Stimulated activated naive CD8-positive, alpha-beta T cell treated with anti-CD3 and anti-CD28 coated beads, Interleukin-15, Interleukin-2, amounts not matched to agents 100 U/mL and 50 U/mL, for 24 hours (primary cell): ENCODE results near the gene TMCC1.
A peak's percentile ranks its signal among the peaks of the same experiment; 100 is the strongest.
"Not testable (repeated sequence)": the region's sequence is repeated elsewhere in the genome, so short reads cannot be mapped to it uniquely, and the experiment has no call there.

Source experiments
- ATAC-seq: fragments of 150-1000 bp; cut with Tn5 transposase; one replicate; pipeline ENCODE4 v1.10.0; 2021
- DNase-seq: peaks from one replicate; pipeline ENCODE4 v3.0.0; 2021

The TMCC1 gene

DNA sequence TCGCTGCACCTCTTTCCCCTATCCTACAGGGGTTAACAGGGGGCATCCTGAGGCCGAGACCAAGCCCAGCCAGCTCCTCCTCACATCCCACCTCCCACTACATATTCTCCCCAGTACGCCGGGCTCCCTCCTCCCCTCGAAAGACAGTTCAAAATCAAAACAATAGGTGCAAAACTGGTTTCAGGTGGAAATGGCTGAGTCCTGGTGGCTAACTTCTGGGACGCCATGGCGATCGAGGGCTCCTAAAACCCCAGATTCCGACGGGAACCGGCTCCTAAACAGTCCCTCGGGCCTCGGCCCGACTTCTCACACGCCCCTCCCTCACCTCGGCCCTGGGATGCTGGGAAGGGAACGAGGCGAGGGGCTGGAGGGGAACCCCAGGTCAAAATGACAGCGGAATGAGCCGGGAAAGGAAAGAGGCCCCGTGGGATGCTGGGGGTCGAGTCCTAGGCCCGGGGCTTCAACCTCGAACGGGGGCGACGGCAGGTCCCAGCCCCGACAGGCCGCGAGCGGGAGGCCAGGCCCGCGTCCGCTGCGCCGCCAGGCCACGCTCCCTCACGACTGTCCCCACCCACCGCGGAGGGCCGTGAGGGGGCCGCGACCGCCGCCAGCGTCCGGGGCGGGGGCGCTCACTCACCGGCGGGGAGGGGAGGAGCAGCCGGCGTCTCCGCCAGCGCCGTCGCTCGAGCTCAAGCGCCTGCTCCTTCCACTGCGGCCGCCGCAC is 492 bp downstream of the TMCC1 start:
- peak; percentile 75 for DNase-seq
- ATAC-seq: peak; percentile 75

DNA sequence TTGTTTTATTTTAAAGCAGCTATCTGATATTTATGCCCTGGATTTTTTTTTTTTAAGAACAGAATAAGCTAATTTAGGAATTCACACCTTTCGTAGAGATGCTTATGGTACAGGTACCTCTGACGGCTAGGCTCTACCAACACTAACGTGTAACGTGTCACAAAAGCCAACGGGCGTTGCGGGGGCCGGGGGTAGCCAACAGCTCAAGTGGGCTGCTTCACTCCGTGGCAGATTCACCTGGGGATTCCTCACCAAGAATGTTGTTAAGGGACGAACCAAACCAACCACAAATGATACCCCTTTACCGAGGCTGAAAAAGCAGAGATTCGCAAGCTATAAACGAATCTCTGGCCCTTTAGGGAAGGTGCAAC is 1.0 kb downstream of the TMCC1 start:
- peak; percentile 33 for DNase-seq
- no peak for ATAC-seq

GRCh38 chr3:129890891-129891290 is 2.6 kb downstream of the TMCC1 start:
- DNase-seq (no peak), ATAC-seq (no peak)

DNA sequence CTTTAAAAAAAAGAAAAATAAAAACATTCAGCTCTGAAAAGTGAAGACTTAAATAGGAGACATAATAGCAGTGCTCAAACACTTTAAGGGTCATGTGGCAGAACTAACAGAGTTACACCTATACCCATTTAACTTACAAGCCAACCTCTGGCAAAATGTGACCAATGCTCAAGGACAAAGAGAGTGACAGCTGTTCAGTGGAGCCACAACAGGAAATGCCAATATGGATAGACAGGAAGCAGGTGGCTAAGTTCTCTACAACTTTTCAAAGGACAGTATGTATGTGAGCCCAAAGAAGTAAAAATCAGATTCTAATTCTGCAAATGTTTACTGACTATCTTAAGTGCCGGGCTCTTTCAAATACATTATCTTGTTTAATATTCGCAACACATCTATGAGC is 3.4 kb downstream of the TMCC1 start:
- ATAC-seq (no peak), DNase-seq (no peak)

- ATAC-seq (no peak), DNase-seq (no peak)
Observed at GRCh38 chr3:129888771-129889170, 4.7 kb downstream of the TMCC1 start.

GRCh38 chr3:129881261-129881660 is 12.2 kb downstream of the TMCC1 start:
- DNase-seq: no peak
- no peak for ATAC-seq

DNA sequence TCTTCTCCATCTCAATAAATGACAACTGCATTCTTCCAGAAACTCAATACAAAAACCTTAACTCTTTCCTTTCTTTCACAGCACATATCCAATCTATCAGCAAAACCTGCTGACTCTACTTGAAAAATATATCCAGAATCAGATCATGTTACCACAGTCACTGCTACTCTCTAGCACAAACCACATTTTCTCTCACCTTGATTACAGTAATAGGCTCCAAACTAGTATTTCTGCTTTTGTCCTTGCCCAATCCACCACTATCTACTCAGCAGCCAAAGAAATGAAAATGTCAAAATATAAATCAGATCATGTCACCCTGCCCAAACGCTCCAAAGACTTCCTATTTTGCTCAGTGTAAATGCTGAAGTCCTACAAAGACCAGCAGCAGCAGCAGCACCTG is 15.2 kb downstream of the TMCC1 start:
- ATAC-seq: no peak

DNA sequence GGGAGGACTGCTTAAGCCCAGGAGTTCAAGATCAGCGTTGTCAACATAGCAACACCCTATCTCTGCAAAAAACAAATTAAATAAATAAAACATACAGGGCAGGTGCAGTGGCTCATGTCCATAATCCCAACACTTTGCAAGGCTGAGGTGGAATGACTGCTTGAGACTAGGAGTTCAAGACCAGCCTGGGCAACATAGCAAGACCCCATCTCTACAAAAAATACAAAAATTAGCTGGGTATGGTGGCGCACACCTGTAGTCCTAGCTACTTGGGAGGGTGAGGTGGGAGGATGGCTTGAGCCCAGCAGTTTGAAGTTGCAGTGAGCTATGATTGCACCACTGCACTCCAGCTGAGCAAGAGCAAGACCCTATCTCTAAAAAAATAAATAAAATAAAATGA is 19.0 kb downstream of the TMCC1 start:
- DNase-seq, ATAC-seq: not testable (repeated sequence)

More for the DNA sequence above, 15.2 kb downstream of the TMCC1 start:
- DNase-seq: no peak

GRCh38 chr3:129868912-129869311 is 24.6 kb downstream of the TMCC1 start:
- ATAC-seq: no peak

DNA sequence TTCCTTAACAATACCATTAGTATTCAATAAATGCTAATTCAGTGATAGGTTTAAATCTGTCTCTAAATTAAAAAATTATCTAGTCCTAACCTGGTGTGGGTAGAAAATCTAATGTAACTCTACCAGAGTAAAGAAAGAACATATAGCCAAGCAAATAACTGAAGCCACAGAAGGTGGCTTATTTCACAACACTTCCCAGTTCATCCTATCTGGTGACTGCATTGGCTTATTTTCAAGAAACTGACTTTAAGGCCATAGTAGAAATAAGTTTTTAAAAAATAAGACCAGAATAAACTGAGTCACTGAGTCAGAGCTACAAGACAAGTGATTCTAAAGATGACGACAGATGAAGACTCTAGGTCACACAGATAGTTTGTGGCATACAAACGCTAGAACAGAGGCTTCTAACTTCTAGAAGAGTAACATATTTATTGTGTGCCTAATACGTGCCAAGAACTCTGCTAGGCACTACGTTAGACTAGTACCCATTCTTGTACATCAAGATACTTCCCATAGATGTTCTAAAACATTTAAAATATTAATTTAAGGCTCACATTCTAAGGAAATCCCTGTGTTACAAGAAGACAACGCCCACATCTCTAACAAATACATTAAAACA is 25.9 kb downstream of the TMCC1 start:
- DNase-seq: no peak
- no peak for ATAC-seq

More at GRCh38 chr3:129868912-129869311, 24.6 kb downstream of the TMCC1 start:
- no peak for DNase-seq

- no peak for ATAC-seq
- no peak for DNase-seq
Observed at GRCh38 chr3:129865806-129866205, 27.7 kb downstream of the TMCC1 start.

- ATAC-seq: no peak
Observed at GRCh38 chr3:129864519-129864918, 29.0 kb downstream of the TMCC1 start.

DNA sequence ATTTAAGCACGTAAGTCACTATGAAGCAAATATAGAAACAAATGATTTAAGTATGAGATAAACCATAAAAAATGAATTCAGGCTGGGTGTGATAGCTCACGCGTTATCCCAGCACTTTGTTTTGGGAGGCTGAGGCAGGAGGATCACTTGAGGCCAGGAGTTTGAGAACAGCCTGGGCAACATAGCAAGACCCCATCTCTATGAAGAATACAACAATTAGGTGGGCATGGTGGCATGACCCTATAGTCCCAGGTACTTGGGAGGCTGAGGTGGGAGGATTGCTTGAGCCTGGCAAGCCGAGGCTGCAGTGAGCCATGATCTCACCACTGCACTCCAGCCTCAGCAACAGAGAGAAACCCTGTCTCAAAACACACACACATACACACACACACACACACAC is 34.2 kb downstream of the TMCC1 start:
- no peak for ATAC-seq

More at GRCh38 chr3:129864519-129864918, 29.0 kb downstream of the TMCC1 start:
- DNase-seq: no peak

DNA sequence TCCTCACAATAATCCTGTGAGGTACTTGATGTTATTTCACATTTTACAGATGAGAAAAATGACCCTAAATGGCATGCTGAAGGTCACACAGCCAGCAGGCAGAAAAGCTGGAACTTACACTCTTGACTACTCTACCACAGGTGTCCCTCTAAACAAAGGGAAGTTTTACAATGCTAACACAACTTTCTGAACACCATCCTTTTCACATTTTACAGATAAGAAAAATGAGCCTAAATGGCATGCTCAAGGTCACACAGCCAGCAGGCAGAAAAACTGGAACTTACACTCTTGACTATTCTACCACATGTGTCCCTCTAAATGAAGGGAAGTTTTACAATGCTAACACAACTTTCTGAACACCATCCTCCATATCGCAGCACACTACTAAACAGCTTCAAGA is 35.6 kb downstream of the TMCC1 start:
- ATAC-seq: no peak
- DNase-seq: no peak

More for the DNA sequence above, 34.2 kb downstream of the TMCC1 start:
- no peak for DNase-seq

DNA sequence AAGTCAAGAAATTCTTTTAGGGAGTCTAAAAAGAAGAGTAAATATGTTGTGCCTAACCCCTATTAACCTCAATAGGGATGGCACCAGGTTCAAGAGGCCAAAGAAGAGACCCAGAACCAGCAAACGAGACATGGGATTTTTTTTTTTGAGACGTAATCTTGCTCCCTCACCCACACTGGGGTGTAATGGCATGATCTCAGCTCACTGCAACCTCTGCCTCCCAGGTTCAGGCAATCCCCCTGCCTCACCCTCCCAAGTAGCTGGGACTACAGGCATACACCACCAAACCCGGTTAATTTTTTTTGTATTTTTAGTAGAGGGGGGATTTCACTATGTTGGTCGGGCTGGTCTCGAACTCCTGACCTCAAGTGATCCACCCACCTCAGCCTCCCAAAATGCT is 36.7 kb downstream of the TMCC1 start:
- ATAC-seq, DNase-seq: not testable (repeated sequence)

- DNase-seq: no peak
- no peak for ATAC-seq
Observed at GRCh38 chr3:129855832-129856419, 37.6 kb downstream of the TMCC1 start.

DNA sequence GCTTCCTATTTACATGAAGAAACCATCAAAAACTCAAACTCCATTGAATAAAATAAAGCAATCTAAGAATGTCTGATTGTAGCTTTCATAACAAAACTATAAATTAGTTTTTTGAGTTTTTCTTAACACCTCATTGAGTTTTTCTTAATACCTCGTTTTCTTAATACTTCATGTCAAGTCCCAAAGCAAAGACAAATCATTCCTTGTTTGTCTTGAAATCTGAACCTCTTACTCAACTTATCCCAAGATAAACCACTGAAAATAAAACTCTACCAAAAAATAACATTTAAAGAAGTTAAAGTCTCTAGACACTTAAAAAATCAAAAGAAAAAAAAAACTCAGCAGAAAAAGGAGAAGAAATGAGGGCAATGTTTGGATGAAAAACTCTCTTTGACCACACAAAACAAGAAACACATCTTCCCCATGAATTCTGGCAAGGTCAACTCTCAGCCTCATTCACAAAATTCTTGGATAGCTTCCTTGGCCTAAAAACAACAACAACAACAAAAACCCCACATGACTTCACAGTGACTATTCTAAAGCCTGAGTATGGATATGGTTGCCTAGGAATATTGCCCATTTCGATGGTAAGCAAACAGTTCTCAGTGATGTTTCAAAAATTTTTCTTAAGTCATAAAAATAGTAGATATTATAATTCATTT is 38.2 kb downstream of the TMCC1 start:
- ATAC-seq (no peak), DNase-seq (no peak)

DNA sequence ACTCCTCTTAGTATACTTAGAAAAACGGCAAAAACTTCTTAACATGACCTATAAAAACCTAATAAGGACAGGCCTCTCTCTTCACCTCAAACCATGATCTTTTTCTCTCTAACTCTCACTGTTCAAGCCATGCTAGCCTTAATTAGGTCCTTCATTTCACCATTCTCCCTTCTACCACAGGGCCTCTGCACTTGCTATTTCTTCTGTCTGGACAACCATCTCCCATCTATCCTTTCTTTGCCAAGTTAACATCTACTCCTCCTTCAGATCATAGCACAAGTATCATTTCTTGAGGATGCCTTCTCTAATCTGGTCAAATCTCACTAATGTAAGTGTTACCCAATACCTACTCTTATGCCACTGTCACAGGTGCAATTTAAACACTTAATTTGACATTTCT is 39.1 kb downstream of the TMCC1 start:
- DNase-seq: no peak
- ATAC-seq: no peak

- ATAC-seq: no peak
- DNase-seq: no peak
Observed at GRCh38 chr3:129845956-129846355, 47.6 kb downstream of the TMCC1 start.

GRCh38 chr3:129840707-129841360 is 52.7 kb downstream of the TMCC1 start:
- no peak for DNase-seq

DNA sequence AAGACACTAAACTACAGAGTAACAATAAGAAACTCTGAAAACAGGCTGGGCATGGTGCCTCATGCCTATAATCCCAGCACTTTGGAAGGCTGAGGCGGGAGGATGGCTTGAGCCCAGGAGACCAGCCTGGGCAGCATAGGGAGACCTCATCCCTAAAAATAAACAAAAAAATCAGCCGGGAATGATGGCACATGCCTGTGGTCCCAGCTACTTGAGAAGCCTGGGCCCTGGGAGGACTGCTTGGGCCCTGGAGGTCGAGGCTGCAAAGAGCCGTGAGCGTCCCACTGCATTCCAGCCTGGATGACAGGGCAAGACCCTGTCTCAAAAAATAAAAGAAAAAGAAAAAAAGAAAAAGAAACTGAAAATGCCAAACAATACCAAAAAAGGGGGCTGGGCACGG is 55.4 kb downstream of the TMCC1 start:
- ATAC-seq: no peak
- no peak for DNase-seq

More at GRCh38 chr3:129840707-129841360, 52.7 kb downstream of the TMCC1 start:
- no peak for ATAC-seq

GRCh38 chr3:129837065-129837642 is 56.4 kb downstream of the TMCC1 start:
- ATAC-seq: no peak
- DNase-seq: no peak
